Daoy (cell line): ENCODE results near the gene RARB. TPM values are rescaled to one million over a fixed set of nuclear protein-coding genes. Genes with fewer than 3 reads are reported as not detected.

Experiments used
- DNase-seq: peaks from one replicate; pipeline ENCODE4 v3.0.0-alpha.2; 2015; ENCODE audit warnings: low read depth
- total RNA-seq: library from RNA; depleted of rRNA; stranded (reverse); fragments of >200 nt; shearing (Covaris generic); gene quantifications from 2 replicates; pipeline ENCODE4 v1.2.3, GENCODE V29; 2014

RARB gene
- total RNA-seq, 1 experiment from 2014 or later = 4.7 TPM

- peak; percentile 57 for DNase-seq
Observed at GRCh38 chr3:25423780-25424588, 4.1 kb upstream of the RARB start.

GRCh38 chr3:25424614-25425013 is 3.4 kb upstream of the RARB start:
- DNase-seq = no peak

GRCh38 chr3:25426408-25426807 is 1.7 kb upstream of the RARB start:
- peak; percentile 42 for DNase-seq

DNA sequence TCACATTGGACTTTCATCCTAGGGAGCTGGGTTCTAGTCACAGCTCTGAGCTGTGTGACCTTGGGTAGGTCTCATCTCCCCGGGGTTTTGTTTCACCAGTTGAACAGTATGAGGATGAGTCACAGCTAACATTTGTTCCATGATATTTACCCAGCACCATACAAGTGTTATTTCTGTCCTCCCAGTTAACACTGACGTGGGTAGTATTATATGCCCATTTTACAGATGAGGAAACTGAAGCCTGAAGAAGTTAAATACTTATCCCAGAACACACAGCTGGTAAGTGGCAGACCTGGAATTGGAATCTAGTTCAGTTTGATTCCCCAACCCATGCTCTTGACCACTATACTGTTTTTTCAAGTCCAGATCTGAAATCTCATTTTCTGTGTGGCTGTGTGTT is 908 bp upstream of the RARB start:
- DNase-seq = peak; percentile 43

GRCh38 chr3:25427563-25427941 is 511 bp upstream of the RARB start:
- no peak for DNase-seq

DNA sequence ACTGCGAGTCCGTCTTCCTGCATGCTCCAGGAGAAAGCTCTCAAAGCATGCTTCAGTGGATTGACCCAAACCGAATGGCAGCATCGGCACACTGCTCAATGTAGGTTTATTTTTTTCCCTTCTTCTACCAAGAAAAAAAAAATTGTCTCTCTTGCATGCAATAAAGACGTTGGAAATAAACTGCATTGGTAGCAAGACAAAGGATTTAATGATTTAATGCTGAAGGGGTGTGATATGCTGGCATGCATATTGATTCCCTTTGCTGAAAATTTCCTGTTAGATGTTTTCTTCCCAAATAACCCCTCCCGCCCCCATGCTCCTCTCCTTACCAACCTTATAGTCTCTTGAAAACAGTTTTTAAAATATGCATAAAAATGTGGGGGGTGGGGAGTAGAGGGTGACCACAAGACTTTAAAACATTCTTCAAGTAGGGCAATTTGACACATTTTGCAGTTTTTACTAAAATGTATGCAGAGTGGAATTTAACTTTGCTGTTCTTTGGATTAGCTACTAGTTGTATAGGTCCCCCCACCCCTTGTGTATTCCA is 799 bp downstream of the RARB start:
- DNase-seq = no peak

DNA sequence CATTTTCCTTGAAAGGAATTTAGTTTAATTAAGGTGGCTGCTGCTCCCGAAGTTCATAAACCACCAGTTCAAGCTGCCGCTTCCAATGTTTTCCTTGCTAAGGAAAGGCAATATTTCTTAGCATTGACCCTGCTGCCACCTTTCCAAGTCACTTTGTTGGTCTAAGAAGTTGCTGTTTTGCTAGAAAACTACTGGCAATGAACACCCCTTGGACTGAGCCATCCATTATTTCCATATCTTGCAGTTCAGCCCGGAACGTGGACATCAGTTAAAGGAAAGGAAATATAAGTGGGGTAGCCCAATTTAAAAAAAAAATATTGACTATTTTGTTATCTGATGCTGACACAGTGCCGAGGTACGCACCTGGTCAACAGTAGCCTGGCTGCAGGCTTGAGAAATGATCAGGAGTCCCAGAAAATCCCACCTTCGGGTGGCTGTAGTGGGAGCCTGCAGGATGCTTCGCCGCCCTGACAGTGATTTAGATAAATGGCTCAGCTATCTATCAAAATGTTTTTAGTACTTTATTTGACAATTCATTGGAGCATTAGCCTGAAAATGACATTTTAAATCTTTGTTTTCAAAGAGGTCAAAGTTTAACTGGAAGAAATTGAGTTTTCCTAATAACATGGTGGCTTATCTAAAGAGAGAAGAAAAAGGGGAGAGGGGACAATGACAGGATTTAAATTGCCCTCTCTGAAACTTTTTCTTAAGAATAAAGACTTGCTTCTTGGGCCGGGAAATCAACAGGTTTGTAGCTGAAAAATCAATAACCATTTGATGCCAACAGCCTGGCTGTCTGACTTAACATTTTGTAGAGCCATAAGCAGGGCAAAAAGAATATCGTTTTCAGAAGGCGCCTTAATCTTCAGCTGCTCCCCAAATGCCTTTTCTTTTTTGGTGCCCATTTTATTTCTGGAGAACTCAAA is 1.6 kb downstream of the RARB start:
- DNase-seq = no peak

GRCh38 chr3:25430287-25430934 is 2.3 kb downstream of the RARB start:
- DNase-seq = no peak

- DNase-seq = no peak
Observed at GRCh38 chr3:25430935-25431770, 3.1 kb downstream of the RARB start.

GRCh38 chr3:25432176-25432720 is 4.2 kb downstream of the RARB start:
- DNase-seq = no peak

GRCh38 chr3:25433106-25433505 is 5.0 kb downstream of the RARB start:
- no peak for DNase-seq

DNA sequence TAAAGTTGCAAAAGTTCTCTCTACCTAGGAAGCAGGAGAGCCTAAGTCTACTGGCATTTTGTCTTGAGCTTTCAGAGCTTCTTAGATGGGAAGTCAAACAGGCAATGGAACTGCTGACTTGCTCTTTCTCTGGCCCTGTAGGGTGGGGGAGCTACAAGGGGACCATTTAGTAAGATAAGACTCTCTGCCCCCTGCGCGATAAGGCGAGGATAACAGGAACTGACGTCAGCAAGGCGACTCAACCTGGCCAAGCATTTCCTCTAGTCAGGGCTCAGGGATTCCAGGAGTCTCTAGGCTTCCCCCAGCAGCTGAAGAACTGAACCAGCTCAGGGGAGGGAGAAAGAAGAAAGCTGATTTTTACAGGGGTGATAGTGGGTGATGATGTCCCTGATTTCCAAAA is 5.8 kb downstream of the RARB start:
- no peak for DNase-seq

DNA sequence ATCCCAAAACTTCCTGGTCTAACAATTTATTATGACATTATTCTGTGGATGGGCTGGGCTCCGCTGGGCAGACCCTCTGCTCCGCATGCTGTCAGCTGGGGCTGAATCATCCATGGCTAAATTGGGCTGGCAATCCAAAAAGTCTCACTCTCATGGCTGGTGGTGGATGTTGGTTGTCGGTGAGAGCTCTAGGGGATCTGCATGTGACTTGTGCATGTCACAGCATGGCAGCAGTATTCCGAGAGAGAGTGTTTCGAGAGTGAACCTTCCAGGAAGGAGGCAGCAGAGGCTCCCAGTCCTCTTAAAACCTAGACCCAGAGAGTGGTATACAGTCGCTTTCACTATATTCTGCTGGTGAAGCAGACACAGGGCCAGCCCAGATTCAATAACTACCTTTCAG is 9.9 kb downstream of the RARB start:
- no peak for DNase-seq

DNA sequence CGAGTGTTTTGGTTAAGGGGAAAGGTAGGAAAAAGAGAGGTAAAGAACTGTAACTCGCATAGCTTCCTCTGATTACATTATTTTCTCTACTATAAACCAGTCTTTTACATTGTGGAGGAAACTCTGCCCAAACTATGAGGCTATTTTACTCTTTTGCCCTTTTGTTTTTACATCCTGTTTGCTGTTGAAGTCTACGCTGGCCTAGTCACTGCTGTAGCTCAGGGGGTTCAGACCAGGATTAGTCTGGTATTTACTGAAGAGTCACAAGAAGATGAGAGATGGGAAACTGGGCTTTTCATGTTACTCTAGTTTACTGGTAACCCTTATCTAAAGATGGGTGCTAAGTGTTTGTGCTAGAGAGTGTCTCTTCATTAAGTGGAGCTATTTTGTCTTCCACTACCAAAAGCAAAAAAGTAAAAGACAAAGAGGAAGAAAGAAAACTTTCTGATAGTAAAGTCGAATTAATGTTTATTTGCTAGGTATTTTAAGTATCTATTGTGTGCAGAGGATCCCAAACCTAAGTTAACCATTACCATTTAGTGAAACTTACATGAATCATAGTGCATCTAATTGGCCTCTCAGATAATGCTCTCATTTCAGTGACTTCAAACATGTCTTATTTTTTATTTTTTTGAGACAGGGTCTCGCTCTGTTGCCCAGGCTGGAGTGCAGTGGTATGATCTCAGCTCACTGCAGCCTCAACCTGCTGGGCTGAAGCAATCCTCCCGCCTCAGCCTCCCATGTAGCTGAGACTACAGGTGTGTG is 10.9 kb downstream of the RARB start:
- no peak for DNase-seq

DNA sequence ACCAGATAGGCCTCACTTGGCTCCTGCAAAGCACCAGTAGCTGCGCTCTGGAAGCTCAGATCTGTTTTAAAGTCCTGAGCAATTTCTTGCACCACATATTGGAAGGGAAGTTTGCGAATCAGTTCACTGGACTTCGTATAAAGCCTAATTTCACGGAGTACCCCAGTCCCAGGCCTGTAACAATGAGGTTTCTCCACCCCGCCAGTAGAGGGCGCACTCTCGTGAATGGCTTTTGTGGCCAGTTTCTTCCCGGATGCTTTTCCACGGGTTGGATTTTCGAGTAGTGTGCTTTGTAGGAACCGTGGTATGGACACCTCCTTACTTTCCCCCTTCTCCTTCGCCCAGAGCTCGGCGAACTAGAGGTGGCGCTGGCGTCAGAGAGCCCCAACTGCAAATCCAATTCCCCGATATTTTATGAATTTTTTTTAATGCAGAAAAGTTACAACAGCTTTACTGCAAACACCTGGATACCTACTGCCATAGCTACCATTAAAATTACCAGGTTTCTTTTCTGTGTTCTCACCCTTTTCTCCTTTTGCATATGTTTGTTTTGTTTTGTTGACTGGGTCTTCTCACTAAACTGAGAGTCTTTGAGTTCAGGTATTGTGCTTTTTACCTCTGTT is 13.3 kb downstream of the RARB start:
- no peak for DNase-seq

GRCh38 chr3:25442486-25442885 is 14.4 kb downstream of the RARB start:
- no peak for DNase-seq

GRCh38 chr3:25444273-25444672 is 16.2 kb downstream of the RARB start:
- no peak for DNase-seq

DNA sequence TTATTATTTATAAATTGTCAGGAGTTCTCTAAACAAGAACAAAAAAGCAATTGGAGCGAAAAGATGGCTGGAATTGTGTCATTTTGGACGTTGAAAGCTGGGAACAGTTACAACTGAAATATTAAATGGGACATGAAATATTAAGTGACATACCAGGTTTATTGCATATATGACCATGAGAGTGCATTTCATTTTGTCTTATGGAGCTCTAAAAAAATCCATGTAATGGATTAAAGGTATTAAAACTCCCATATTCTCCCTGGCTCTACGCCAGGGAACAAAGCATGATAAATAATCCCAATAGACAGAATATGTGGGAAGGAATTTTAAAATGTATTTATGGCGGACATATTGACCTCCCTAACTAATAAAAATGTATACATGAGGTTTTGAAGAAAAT is 17.7 kb downstream of the RARB start:
- DNase-seq = no peak

GRCh38 chr3:25447285-25447684 is 19.2 kb downstream of the RARB start:
- no peak for DNase-seq

DNA sequence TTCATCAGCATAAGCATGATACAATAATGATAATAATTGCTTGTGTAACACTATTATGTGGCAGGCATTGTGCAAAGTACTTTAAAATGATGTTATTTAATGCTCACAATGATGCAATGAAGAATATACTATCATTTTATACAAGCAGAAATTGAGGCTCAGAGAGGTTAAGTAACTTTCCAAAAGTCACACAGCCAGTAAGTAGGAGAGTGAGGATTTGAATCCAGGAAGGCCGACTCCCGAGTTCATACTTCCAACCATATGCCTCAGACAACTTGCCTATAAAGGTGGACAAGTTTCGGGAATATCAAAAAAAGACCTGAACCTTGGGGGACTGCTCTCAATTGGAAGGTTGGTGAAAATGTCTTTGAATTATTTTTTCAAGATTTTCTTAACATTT is 19.9 kb downstream of the RARB start:
- no peak for DNase-seq
